ENCODE data around the gene MT1F. TPM values are rescaled to one million over a fixed set of nuclear protein-coding genes. Genes with fewer than 3 reads are reported as not detected.
"Not testable (repeated sequence)": the region's sequence is repeated elsewhere in the genome, so short reads cannot be mapped to it uniquely, and the experiment has no call there.

MT1F gene
- total and polyA plus RNA-seq, 9 of the 15 experiments (the other 6 are each of a cell fraction or from before 2014, with no cell fraction given): 0.18 to 0.68 (median 0.29) TPM; not detected in 5

DNA sequence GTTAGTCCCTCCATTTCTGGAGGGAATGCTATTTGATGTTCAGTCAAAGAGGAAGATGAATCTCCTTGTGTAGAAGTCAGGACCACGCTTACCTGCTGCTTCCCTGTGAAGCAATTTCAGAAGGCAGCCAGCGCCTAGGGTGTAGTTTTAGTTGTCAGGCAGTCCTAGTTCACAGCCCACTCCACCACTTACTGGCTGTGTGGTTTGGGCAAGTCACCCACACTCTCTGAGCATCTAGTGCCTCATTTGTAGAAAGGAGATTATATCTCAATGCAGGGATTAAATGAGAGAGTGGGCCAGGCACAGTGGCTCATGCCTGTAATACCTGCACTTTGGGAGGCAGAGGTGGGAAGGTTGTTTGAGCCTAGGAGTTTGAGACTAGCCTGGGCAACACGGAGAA lies 14.4 kb downstream of the MT1F start:
- FAIRE-seq; H3K9me1 ChIP-seq (ENCODE audit: control insufficient read depth, insufficient read depth, low read length); ATAC-seq; CTCF ChIA-PET (ENCODE audit: low intra/inter-chr PET ratio); H3K27ac ChIP-seq (ENCODE audit: extremely low read depth, low read depth, low read length); in situ Hi-C loops (cut with MboI); H3K9me3 ChIP-seq (replicated peaks; ENCODE audit: control insufficient read depth, insufficient read depth, low read depth, low read length); H3K4me3 ChIP-seq; H3K9ac ChIP-seq (ENCODE audit: insufficient read depth in 1 of 2, low read depth in 2 of 2, low read length in 2 of 2); H3K4me2 ChIP-seq (ENCODE audit: insufficient read depth, low read length); H2AFZ ChIP-seq (ENCODE audit: low read depth, low read length); H4K20me1 ChIP-seq (replicated peaks; ENCODE audit: control insufficient read depth, insufficient read depth, low read length); H3K36me3 ChIP-seq (ENCODE audit: control insufficient read depth, insufficient read depth, low read length); intact Hi-C loops (cut with micrococcal nuclease); H3K79me2 ChIP-seq (ENCODE audit: control insufficient read depth, insufficient read depth, low read length); BruUV-seq (replicated peaks); DNase-seq (ENCODE audit: extremely low read depth in 1 of 4, low spot score in 3 of 4): not testable (repeated sequence)
- peaks cover 0 to 11% of the 10 kb centered on the region in 2 experiments; a peak in 1 of 5 replicates for H3K4me1 ChIP-seq (replicated peaks in 1 of 2; ENCODE audit: control insufficient read depth in 2 of 2, insufficient read depth in 2 of 2, low read length in 2 of 2)
- POLR2A ChIA-PET: interaction anchor here (0.7 kb wide), 1 partner anchor 84 kb away, joined by 3 read pairs; no protein-coding TSS in a partner anchor
- peaks cover 46 to 63% of the 10 kb centered on the region in 2 experiments for H3K27me3 ChIP-seq (ENCODE audit: control insufficient read depth in 2 of 2, insufficient read depth in 2 of 2, low read length in 2 of 2)
- 0% methylated on average over 3 of the region's 3 CpGs for WGBS (ENCODE audit: insufficient coverage, low coverage, missing lambda C conversion rate)

DNA sequence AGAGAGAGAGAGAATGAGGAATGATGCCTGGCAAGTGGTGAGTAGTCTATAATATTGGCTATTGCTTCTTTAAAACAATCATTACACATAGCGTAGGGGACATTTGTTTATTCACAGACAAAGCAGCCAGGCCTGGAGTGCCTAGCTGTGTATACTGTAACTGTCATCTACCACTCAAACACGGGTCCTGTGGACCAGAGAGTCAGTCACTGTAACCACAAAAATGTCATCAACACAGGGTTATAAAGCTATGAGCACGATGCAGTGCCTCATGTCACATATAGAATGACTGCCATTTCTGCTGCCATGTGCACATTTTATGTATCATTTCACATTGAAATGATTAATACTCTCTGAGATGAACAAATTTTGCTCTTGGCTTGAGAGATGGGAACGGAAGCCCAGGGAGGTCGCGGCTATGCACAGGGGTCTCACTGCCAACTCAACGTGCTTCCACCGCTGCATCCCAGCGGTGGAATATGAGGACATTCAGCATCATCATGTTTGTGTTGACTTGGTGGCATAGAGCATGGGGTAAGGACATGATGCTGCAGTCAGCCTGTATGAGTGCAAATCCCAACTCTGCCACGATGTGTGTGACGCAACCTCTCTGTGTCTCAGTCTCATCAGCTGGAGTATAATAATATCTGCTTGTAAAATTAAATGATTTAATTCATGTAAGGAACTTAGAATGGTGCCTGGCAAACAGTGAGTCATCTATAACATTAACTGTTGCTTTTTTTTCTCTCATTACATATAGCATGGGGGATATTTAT lies 15.2 kb downstream of the MT1F start:
- peaks cover 40 to 59% of the 10 kb centered on the region in 2 experiments for H3K27me3 ChIP-seq (ENCODE audit: control insufficient read depth in 2 of 2, insufficient read depth in 2 of 2, low read length in 2 of 2)
- H3K79me2 ChIP-seq (ENCODE audit: control insufficient read depth, insufficient read depth, low read length): no peaks in the 10 kb centered on the region
- intact Hi-C loops (cut with micrococcal nuclease): no loop called here
- ChIA-PET CTCF (ENCODE audit: low intra/inter-chr PET ratio) (interaction anchor here (1.3 to 1.9 kb wide), 3 partner anchors 29 to 159 kb away, joined by 4 to 17 read pairs (median 11); no protein-coding TSS in a partner anchor), POLR2A (interaction anchor here (0.6 to 0.7 kb wide), 3 partner anchors 11 to 264 kb away, joined by 3 to 6 read pairs (median 4); no protein-coding TSS in a partner anchor)
- H4K20me1 ChIP-seq (replicated peaks; ENCODE audit: control insufficient read depth, insufficient read depth, low read length): peaks cover 9% of the 10 kb centered on the region; the same call in 1 of the 2 replicates
- no TSS peak for BruUV-seq (replicated peaks)
- no peak overlapping the region for H3K4me2 ChIP-seq (ENCODE audit: insufficient read depth, low read length)
- H3K36me3 ChIP-seq (ENCODE audit: control insufficient read depth, insufficient read depth, low read length): no peaks in the 10 kb centered on the region
- DNase-seq (ENCODE audit: extremely low read depth in 1 of 4, low spot score in 3 of 4): no peak
- no peak overlapping the region for H3K4me3 ChIP-seq
- no peak overlapping the region for H3K9ac ChIP-seq (ENCODE audit: insufficient read depth in 1 of 2, low read depth in 2 of 2, low read length in 2 of 2)
- no peaks in the 10 kb centered on the region for H3K9me3 ChIP-seq (replicated peaks; ENCODE audit: control insufficient read depth, insufficient read depth, low read depth, low read length)
- 19% methylated on average over 11 of the region's 11 CpGs for WGBS (ENCODE audit: insufficient coverage, low coverage, missing lambda C conversion rate)
- H3K4me1 ChIP-seq (replicated peaks in 1 of 2; ENCODE audit: control insufficient read depth in 2 of 2, insufficient read depth in 2 of 2, low read length in 2 of 2): peaks cover 0 to 11% of the 10 kb centered on the region in 2 experiments; a peak in 1 of 5 replicates
- H3K27ac ChIP-seq (ENCODE audit: extremely low read depth, low read depth, low read length): no peak overlapping the region
- no peak for FAIRE-seq
- no peaks in the 10 kb centered on the region for H3K9me1 ChIP-seq (ENCODE audit: control insufficient read depth, insufficient read depth, low read length)
- in situ Hi-C loops (cut with MboI): no loop called here
- ATAC-seq: no peak
- H2AFZ ChIP-seq (ENCODE audit: low read depth, low read length): no peak overlapping the region
- TF ChIP-seq MGA (IDR thresholded peaks at IDR 0.05): no peak
